Measurements from ENCODE around the gene RILP.

The RILP gene

GRCh38 chr17:1648173-1648962 is 1.3 kb downstream of the RILP start:
- no peak for DNase-seq (ENCODE audit: low read depth)

- DNase-seq (ENCODE audit: low read depth), result no peak
Observed at GRCh38 chr17:1647802-1648171, 1.9 kb downstream of the RILP start.

- no peak for DNase-seq (ENCODE audit: low read depth)
Observed at GRCh38 chr17:1646199-1646875, 3.3 kb downstream of the RILP start.

- DNase-seq (ENCODE audit: low read depth), result no peak
Observed at GRCh38 chr17:1645207-1646171, 4.2 kb downstream of the RILP start, which contains the start of gene SCARF1. TSS of gene SCARF1 (minus strand) at chr17:1645732. CDS start at chr17:1645697, 35 bp downstream.

GRCh38 chr17:1644493-1645206 is 5.0 kb downstream of the RILP start:
- peak; percentile 15 for DNase-seq (ENCODE audit: low read depth)

GRCh38 chr17:1643999-1644492 is 5.6 kb downstream of the RILP start:
- no peak for DNase-seq (ENCODE audit: low read depth)

- DNase-seq (ENCODE audit: low read depth), result no peak
Observed at GRCh38 chr17:1643293-1643998, 6.2 kb downstream of the RILP start.

- DNase-seq (ENCODE audit: low read depth), result no peak
Observed at GRCh38 chr17:1641065-1641403, 8.6 kb downstream of the RILP start.

GRCh38 chr17:1640329-1641064 is 9.2 kb downstream of the RILP start:
- no peak for DNase-seq (ENCODE audit: low read depth)

GRCh38 chr17:1639549-1640180 is 10.0 kb downstream of the RILP start:
- DNase-seq (ENCODE audit: low read depth), result no peak

GRCh38 chr17:1638624-1639300 is 10.9 kb downstream of the RILP start:
- DNase-seq (ENCODE audit: low read depth), result no peak

- no peak for DNase-seq (ENCODE audit: low read depth)
Observed at GRCh38 chr17:1638171-1638590, 11.5 kb downstream of the RILP start.

GRCh38 chr17:1636732-1637285 is 12.9 kb downstream of the RILP start:
- no peak for DNase-seq (ENCODE audit: low read depth)

- DNase-seq (ENCODE audit: low read depth), result no peak
Observed at GRCh38 chr17:1635675-1636465, 13.8 kb downstream of the RILP start.

- no peak for DNase-seq (ENCODE audit: low read depth)
Observed at GRCh38 chr17:1634841-1635650, 14.6 kb downstream of the RILP start.

- no peak for DNase-seq (ENCODE audit: low read depth)
Observed at GRCh38 chr17:1630662-1631061, 19.0 kb downstream of the RILP start.

Data from GM04504 (cell line).